Common myeloid progenitor, CD34-positive (primary cell): ENCODE results near the gene OXT.

Source experiments
- CTCF ChIA-PET: fragments of 350-600 bp; sonication (Branson Sonifier 250); formaldehyde crosslinking; loops from one replicate; lab custom pipeline; 2021; ENCODE audit warnings: antibody characterized with exemption; lab: Charles Lee
- POLR2A ChIA-PET: fragments of 350-600 bp; sonication (Branson Sonifier 250); formaldehyde crosslinking; loops from one replicate; lab custom pipeline; 2021; ENCODE audit warnings: antibody characterized with exemption; lab: Charles Lee
- DNase-seq, 3 donors: peaks; one replicate each; pipeline versions ENCODE4 v3.0.0 to v3.0.0-alpha.2; 2013
- H3K27ac ChIP-seq, 2 experiments: 1 replicate in 1 of 2; 2 replicates in 1 of 2; pipeline ENCODE4 v1.7.0; 2013; ENCODE audit warnings: inconsistent platforms in 2 of 2, low read length in 2 of 2, mild to moderate bottlenecking in 2 of 2, low read depth in 1 of 2, moderate library complexity in 1 of 2; ENCODE audit not compliant: severe bottlenecking in 2 of 2, insufficient read depth in 1 of 2, poor library complexity in 1 of 2
- H3K27me3 ChIP-seq, 5 experiments: replicated peaks in 2 of 5; 1 replicate in 3 of 5; 2 replicates in 2 of 5; pipeline versions ENCODE4 v1.6.1 to v1.7.0; 2013; ENCODE audit warnings: low read length in 4 of 5, mild to moderate bottlenecking in 2 of 5, moderate library complexity in 2 of 5, inconsistent platforms in 1 of 5; ENCODE audit not compliant: insufficient read depth in 5 of 5, control insufficient read depth in 4 of 5
- H3K36me3 ChIP-seq, 4 experiments: 1 replicate in 2 of 4; 2 replicates in 2 of 4; pipeline versions ENCODE4 v1.6.1 to v1.7.0; 2013; ENCODE audit warnings: low read length in 3 of 4, control low read depth in 1 of 4, mild to moderate bottlenecking in 1 of 4; ENCODE audit not compliant: control insufficient read depth in 4 of 4, insufficient read depth in 4 of 4
- H3K4me1 ChIP-seq, 4 experiments: 1 replicate in 3 of 4; 2 replicates in 1 of 4; pipeline versions ENCODE4 v1.6.1 to v1.7.1; 2013; ENCODE audit warnings: low read length in 3 of 4, mild to moderate bottlenecking in 3 of 4, control low read depth in 1 of 4, inconsistent platforms in 1 of 4, moderate library complexity in 1 of 4; ENCODE audit not compliant: control insufficient read depth in 4 of 4, insufficient read depth in 4 of 4; ENCODE audit errors: control extremely low read depth in 1 of 4
- H3K4me3 ChIP-seq, 7 experiments: 1 replicate in 4 of 7; 2 replicates in 3 of 7; pipeline versions ENCODE4 v1.5.1 to v1.7.0; 2013; ENCODE audit warnings: mild to moderate bottlenecking in 7 of 7, low read length in 6 of 7, moderate library complexity in 6 of 7, inconsistent platforms in 2 of 7, low read depth in 2 of 7, control low read depth in 1 of 7; ENCODE audit not compliant: insufficient read depth in 4 of 7, control insufficient read depth in 1 of 7; ENCODE audit errors: extremely low read depth in 1 of 7
- H3K9me3 ChIP-seq, 5 experiments: 1 replicate in 4 of 5; 2 replicates in 1 of 5; pipeline versions ENCODE4 v1.6.1 to v1.7.1; 2013; ENCODE audit warnings: low read length in 4 of 5, mild to moderate bottlenecking in 2 of 5, inconsistent platforms in 1 of 5, low read depth in 1 of 5, moderate library complexity in 1 of 5; ENCODE audit not compliant: control insufficient read depth in 4 of 5, insufficient read depth in 2 of 5; ENCODE audit errors: control extremely low read depth in 1 of 5
- WGBS: methylation state at CpG from one replicate; pipeline ENCODE4 v1.1.5; 2013; ENCODE audit not compliant: insufficient coverage; 5-methylcytosine and 5-hydroxymethylcytosine counted together

Gene OXT

GRCh38 chr20:3105256-3106137, 34.1 kb downstream of the OXT start:
- no peak overlapping the region for H3K4me3 ChIP-seq
- ChIA-PET CTCF (interaction anchor here (0.7 to 8.8 kb wide), 5 partner anchors 9 to 53 kb away, joined by 3 to 67 read pairs (median 6); no protein-coding TSS in a partner anchor), POLR2A (interaction anchor here (0.7 kb wide), 1 partner anchor 60 kb away, joined by 3 read pairs; no protein-coding TSS in a partner anchor)
- 98% methylated on average over 13 of the region's 18 CpGs for WGBS
- H3K27me3 ChIP-seq, result no peaks in the 10 kb centered on the region
- no peaks in the 10 kb centered on the region for H3K9me3 ChIP-seq
- H3K4me1 ChIP-seq, result peaks cover 3 to 71% (median 61%) of the 10 kb centered on the region in 4 experiments
- peaks cover 0 to 16% (median 8%) of the 10 kb centered on the region in 4 experiments for H3K36me3 ChIP-seq
- no peak overlapping the region for H3K27ac ChIP-seq
- no peak for DNase-seq

- no peak overlapping the region for H3K4me3 ChIP-seq
- DNase-seq, result no peak
- H3K27ac ChIP-seq, result no peak overlapping the region
- 100% methylated on average over 2 of the region's 3 CpGs for WGBS
- CTCF ChIA-PET, result interaction anchor here (0.8 to 8.8 kb wide), 4 partner anchors 10 to 16 kb away, joined by 3 to 67 read pairs (median 8); no protein-coding TSS in a partner anchor
- peaks cover 3 to 67% (median 56%) of the 10 kb centered on the region in 4 experiments for H3K4me1 ChIP-seq
- peaks cover 0 to 16% (median 8%) of the 10 kb centered on the region in 4 experiments for H3K36me3 ChIP-seq
- H3K9me3 ChIP-seq, result no peaks in the 10 kb centered on the region
- no peaks in the 10 kb centered on the region for H3K27me3 ChIP-seq
- POLR2A ChIA-PET, result interaction anchor here (0.7 to 1.5 kb wide), 2 partner anchors 14 to 59 kb away, joined by 3 to 4 read pairs; no protein-coding TSS in a partner anchor
Observed at GRCh38 chr20:3106185-3106584, 34.8 kb downstream of the OXT start.

GRCh38 chr20:3106658-3107463, 35.4 kb downstream of the OXT start:
- Histone ChIP-seq H3K27me3 (no peaks in the 10 kb centered on the region), H3K4me1 (peaks cover 1 to 66% (median 55%) of the 10 kb centered on the region in 4 experiments), H3K4me3 (peak overlapping the region in 4 of 7 experiments; percentile 14 to 41 (median 24)), H3K9me3 (no peaks in the 10 kb centered on the region), H3K27ac (peak overlapping the region in 1 of 2 experiments; percentile 21), H3K36me3 (peaks cover 0 to 16% (median 8%) of the 10 kb centered on the region in 4 experiments)
- WGBS, result 30% methylated on average over 2 of the region's 14 CpGs
- peak in 2 of 3 donors; percentile 61 to 71 for DNase-seq
- CTCF ChIA-PET, result interaction anchor here (0.7 to 8.8 kb wide), 6 partner anchors 9 to 37 kb away, joined by 3 to 67 read pairs (median 4); no protein-coding TSS in a partner anchor
- POLR2A ChIA-PET, result interaction anchor here (0.6 to 1.5 kb wide), 2 partner anchors 14 to 39 kb away, joined by 4 read pairs; no protein-coding TSS in a partner anchor

- no peak for DNase-seq
- H3K27me3 ChIP-seq, result no peaks in the 10 kb centered on the region
- WGBS, result 74% methylated on average over 10 of the region's 12 CpGs
- peak overlapping the region in 1 of 2 experiments; percentile 21 for H3K27ac ChIP-seq
- POLR2A ChIA-PET, result interaction anchor here (0.6 to 1.5 kb wide), 2 partner anchors 15 to 40 kb away, joined by 4 read pairs; no protein-coding TSS in a partner anchor
- CTCF ChIA-PET, result interaction anchor here (0.7 to 8.8 kb wide), 4 partner anchors 9 to 38 kb away, joined by 3 to 67 read pairs (median 9); no protein-coding TSS in a partner anchor
- H3K9me3 ChIP-seq, result no peaks in the 10 kb centered on the region
- H3K4me3 ChIP-seq, result peak overlapping the region in 3 of 7 experiments; percentile 14 to 41 (median 21)
- H3K4me1 ChIP-seq, result peaks cover 2 to 66% (median 55%) of the 10 kb centered on the region in 4 experiments
- H3K36me3 ChIP-seq, result peaks cover 0 to 16% (median 8%) of the 10 kb centered on the region in 4 experiments
Observed at GRCh38 chr20:3107464-3108025, 36.1 kb downstream of the OXT start.

- POLR2A ChIA-PET, result interaction anchor here (1.4 kb wide), 1 partner anchor 32 kb away, joined by 4 read pairs; no protein-coding TSS in a partner anchor
Observed at GRCh38 chr20:3109350-3110302, 38.2 kb downstream of the OXT start.

More at GRCh38 chr20:3109350-3110302, 38.2 kb downstream of the OXT start:
- Histone ChIP-seq H3K4me1 (peaks cover 2 to 64% (median 50%) of the 10 kb centered on the region in 4 experiments), H3K9me3 (no peaks in the 10 kb centered on the region), H3K27me3 (no peaks in the 10 kb centered on the region), H3K4me3 (no peak overlapping the region), H3K27ac (no peak overlapping the region), H3K36me3 (peaks cover 0 to 26% (median 8%) of the 10 kb centered on the region in 4 experiments)
- DNase-seq, result peak in 1 of 3 donors; percentile 24
- CTCF ChIA-PET, result interaction anchor here (0.8 to 1.6 kb wide), 7 partner anchors 9 to 57 kb away, joined by 3 to 9 read pairs (median 4); no protein-coding TSS in a partner anchor
- WGBS, result 87% methylated on average over 22 of the region's 23 CpGs
